DOHH2 (cell line): ENCODE measurements around the gene ZNF302.

Experiments used
- EZH2phosphoT487 ChIP-seq: fragments of 200-600 bp; sonication (generic); IDR thresholded peaks from 2 replicates; pipeline ENCODE4 v1.6.1; 2017; ENCODE audit warnings: borderline replicate concordance, mild to moderate bottlenecking, antibody characterized with exemption, low read length, moderate library complexity, mixed read lengths
- TF ChIP-seq, protein P1 (sequence below): fragments of 200-600 bp; sonication (generic); IDR thresholded peaks from one replicate; pipeline ENCODE4 v1.5.1; 2014; ENCODE audit warnings: antibody characterized with exemption, mild to moderate bottlenecking, low read depth, low read length; ENCODE audit not compliant: poor library complexity, severe bottlenecking

- TF ChIP-seq, protein P1, sequence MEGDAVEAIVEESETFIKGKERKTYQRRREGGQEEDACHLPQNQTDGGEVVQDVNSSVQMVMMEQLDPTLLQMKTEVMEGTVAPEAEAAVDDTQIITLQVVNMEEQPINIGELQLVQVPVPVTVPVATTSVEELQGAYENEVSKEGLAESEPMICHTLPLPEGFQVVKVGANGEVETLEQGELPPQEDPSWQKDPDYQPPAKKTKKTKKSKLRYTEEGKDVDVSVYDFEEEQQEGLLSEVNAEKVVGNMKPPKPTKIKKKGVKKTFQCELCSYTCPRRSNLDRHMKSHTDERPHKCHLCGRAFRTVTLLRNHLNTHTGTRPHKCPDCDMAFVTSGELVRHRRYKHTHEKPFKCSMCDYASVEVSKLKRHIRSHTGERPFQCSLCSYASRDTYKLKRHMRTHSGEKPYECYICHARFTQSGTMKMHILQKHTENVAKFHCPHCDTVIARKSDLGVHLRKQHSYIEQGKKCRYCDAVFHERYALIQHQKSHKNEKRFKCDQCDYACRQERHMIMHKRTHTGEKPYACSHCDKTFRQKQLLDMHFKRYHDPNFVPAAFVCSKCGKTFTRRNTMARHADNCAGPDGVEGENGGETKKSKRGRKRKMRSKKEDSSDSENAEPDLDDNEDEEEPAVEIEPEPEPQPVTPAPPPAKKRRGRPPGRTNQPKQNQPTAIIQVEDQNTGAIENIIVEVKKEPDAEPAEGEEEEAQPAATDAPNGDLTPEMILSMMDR = no peak
- TF ChIP-seq EZH2phosphoT487 = no peak
These were observed 571 bp downstream of the ZNF302 start for GRCh38 chr19:34678085-34678412.
